ENCODE data around the gene MRPL34. TPM values are rescaled to one million over a fixed set of nuclear protein-coding genes. Genes with fewer than 3 reads are reported as not detected.

Gene MRPL34
- polyA plus RNA-seq, 1 of the 3 experiments (the other 2 are of a cell fraction) = 72.9 TPM

DNA sequence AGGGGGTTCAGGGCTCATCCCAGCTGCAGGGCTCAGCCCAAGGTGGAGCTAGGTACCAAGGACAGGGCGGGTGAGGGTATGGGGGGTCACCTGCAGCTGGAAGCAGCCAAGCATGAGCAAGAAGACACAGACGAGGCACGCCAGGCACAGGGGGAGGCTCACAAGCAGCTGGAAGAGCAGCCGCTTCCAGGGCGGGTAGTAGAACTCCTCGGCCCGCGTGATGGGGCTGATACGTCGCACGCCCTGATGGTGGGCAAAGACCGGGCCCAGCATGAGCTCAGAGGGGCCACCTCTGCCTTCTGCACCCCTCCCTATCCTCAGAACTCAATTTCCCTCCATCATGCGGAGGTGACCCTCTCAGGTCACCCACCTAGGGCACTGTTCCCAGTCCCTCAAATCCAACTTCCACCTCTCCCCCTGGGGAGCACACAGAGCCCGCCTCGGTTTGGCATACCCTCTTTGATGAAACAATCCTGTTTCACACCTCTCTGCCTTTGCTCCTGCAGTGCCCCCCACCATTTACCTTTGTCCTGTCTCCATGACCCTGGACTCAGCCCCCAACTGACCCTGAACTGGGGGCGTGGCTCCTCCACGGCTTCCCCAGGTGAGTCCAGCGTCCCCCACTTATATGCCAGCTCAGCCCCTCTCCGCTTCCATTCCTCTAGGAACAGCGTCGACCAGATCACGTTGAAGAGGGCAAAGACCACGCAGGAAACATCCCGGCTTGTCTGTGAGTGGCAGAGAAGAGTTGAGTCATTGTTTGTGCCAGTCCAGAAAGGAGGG lies 24.8 kb downstream of the MRPL34 start:
- no peaks in the 10 kb centered on the region for H3K9me2 ChIP-seq
- no peaks in the 10 kb centered on the region for H4K20me1 ChIP-seq (ENCODE audit: insufficient read depth)
- H3K27ac ChIP-seq (ENCODE audit: low read depth in 2 of 2, low read length in 1 of 2) = no peak overlapping the region
- peaks cover 0 to 9% of the 10 kb centered on the region in 2 experiments for H3K36me3 ChIP-seq (replicated peaks in 1 of 2; ENCODE audit: control insufficient read depth in 1 of 2, insufficient read depth in 2 of 2, low read length in 1 of 2)
- no peaks in the 10 kb centered on the region for H3K9me3 ChIP-seq
- no peak overlapping the region for H3K9ac ChIP-seq
- TF ChIP-seq EP300 (IDR thresholded peaks at IDR 0.05; ENCODE audit: borderline replicate concordance in 1 of 2, low read depth in 1 of 2, low read length in 1 of 2) = no peak
- TF ChIP-seq GABPA (IDR thresholded peaks at IDR 0.05; ENCODE audit: low read depth) = no peak
- TF ChIP-seq, protein P1, sequence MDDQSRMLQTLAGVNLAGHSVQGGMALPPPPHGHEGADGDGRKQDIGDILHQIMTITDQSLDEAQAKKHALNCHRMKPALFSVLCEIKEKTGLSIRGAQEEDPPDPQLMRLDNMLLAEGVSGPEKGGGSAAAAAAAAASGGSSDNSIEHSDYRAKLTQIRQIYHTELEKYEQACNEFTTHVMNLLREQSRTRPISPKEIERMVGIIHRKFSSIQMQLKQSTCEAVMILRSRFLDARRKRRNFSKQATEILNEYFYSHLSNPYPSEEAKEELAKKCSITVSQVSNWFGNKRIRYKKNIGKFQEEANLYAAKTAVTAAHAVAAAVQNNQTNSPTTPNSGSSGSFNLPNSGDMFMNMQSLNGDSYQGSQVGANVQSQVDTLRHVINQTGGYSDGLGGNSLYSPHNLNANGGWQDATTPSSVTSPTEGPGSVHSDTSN (IDR thresholded peaks at IDR 0.05) = no peak
- TF ChIP-seq YY1 (IDR thresholded peaks at IDR 0.05; ENCODE audit: low read depth) = no peak
- TF ChIP-seq ELF1 (IDR thresholded peaks at IDR 0.05) = no peak
- no peak for TF ChIP-seq JUND (IDR thresholded peaks at IDR 0.05)
- no peak for TF ChIP-seq TCF12 (IDR thresholded peaks at IDR 0.05)
- no peak for TF ChIP-seq FOXJ3 (CRISPR knock-in tag; IDR thresholded peaks at IDR 0.05)
- TF ChIP-seq, protein P2, sequence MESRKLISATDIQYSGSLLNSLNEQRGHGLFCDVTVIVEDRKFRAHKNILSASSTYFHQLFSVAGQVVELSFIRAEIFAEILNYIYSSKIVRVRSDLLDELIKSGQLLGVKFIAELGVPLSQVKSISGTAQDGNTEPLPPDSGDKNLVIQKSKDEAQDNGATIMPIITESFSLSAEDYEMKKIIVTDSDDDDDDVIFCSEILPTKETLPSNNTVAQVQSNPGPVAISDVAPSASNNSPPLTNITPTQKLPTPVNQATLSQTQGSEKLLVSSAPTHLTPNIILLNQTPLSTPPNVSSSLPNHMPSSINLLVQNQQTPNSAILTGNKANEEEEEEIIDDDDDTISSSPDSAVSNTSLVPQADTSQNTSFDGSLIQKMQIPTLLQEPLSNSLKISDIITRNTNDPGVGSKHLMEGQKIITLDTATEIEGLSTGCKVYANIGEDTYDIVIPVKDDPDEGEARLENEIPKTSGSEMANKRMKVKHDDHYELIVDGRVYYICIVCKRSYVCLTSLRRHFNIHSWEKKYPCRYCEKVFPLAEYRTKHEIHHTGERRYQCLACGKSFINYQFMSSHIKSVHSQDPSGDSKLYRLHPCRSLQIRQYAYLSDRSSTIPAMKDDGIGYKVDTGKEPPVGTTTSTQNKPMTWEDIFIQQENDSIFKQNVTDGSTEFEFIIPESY (IDR thresholded peaks at IDR 0.05; ENCODE audit: borderline replicate concordance, low read depth) = no peak
- TF ChIP-seq MXI1 (IDR thresholded peaks at IDR 0.05; ENCODE audit: low read depth, low read length) = no peak
- no peak for TF ChIP-seq TEAD4 (IDR thresholded peaks at IDR 0.05; ENCODE audit: borderline replicate concordance, insufficient read depth)
- TF ChIP-seq SMC3 (IDR thresholded peaks at IDR 0.05; ENCODE audit: low read depth, low read length) = no peak
- H3K27me3 ChIP-seq (ENCODE audit: insufficient read depth) = no peaks in the 10 kb centered on the region
- DNase-seq = no peak
- ChIA-PET POLR2A (interaction anchor here (0.8 to 1.3 kb wide), 2 partner anchors 18 to 21 kb away, joined by 3 to 4 read pairs; partner anchors contain the start of gene DDA1), CTCF (interaction anchor here (1.2 kb wide), 1 partner anchor 55 kb away, joined by 5 read pairs; no protein-coding TSS in a partner anchor)
- no peaks in the 10 kb centered on the region for H3K79me2 ChIP-seq (ENCODE audit: insufficient read depth)
- H3K4me1 ChIP-seq (ENCODE audit: control insufficient read depth in 1 of 2, insufficient read depth in 2 of 2, low read depth in 1 of 2, low read length in 1 of 2) = peaks cover 0 to 16% of the 10 kb centered on the region in 2 experiments; a peak in 1 of 4 replicates
- no peak overlapping the region for H3K4me2 ChIP-seq
- no peak overlapping the region for H2AFZ ChIP-seq (ENCODE audit: low read depth)
- H3F3A ChIP-seq (replicated peaks; ENCODE audit: insufficient read depth) = peaks cover 2% of the 10 kb centered on the region
- H3K4me3 ChIP-seq (ENCODE audit: low read depth in 2 of 2, low read length in 1 of 2) = no peak overlapping the region
- WGBS (ENCODE audit: low lambda C conversion rate) = 88% methylated on average over 18 of the region's 24 CpGs

DNA sequence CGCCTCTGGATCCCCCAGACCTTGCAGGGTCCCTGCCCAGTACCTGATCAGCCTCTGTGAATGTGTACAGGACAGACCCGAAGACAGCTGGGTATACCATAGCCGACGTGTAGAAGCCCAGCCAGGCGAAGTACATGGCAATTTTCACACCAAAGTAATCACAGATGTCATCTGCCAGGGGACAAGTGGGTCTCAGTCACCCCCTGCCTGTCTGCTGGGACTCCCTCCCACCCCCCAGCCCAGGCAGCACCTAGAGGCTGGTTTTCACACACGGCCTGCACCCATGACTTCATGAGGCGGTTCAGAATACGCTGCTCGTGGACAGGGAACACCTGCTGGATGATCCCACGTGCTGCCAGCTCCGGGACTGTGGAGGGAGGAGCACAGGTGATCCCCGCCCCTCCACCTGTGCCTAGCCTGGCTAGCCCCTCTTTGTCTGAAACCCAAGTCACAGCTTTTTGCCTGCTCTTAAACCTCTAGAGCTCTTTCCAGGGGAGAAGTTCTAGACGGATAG lies 25.4 kb downstream of the MRPL34 start:
- Histone ChIP-seq H3K27ac (ENCODE audit: low read depth in 2 of 2, low read length in 1 of 2) (no peak overlapping the region), H3K36me3 (replicated peaks in 1 of 2; ENCODE audit: control insufficient read depth in 1 of 2, insufficient read depth in 2 of 2, low read length in 1 of 2) (peaks cover 0 to 9% of the 10 kb centered on the region in 2 experiments), H3K79me2 (ENCODE audit: insufficient read depth) (no peaks in the 10 kb centered on the region), H3K9me3 (no peaks in the 10 kb centered on the region), H3K27me3 (ENCODE audit: insufficient read depth) (no peaks in the 10 kb centered on the region), H3K9ac (no peak overlapping the region), H4K20me1 (ENCODE audit: insufficient read depth) (no peaks in the 10 kb centered on the region), H3K4me3 (ENCODE audit: low read depth in 2 of 2, low read length in 1 of 2) (no peak overlapping the region), H3F3A (replicated peaks; ENCODE audit: insufficient read depth) (peaks cover 2% of the 10 kb centered on the region), H3K4me1 (ENCODE audit: control insufficient read depth in 1 of 2, insufficient read depth in 2 of 2, low read depth in 1 of 2, low read length in 1 of 2) (peaks cover 0 to 16% of the 10 kb centered on the region in 2 experiments; a peak in 1 of 4 replicates), H2AFZ (ENCODE audit: low read depth) (no peak overlapping the region), H3K9me2 (no peaks in the 10 kb centered on the region), H3K4me2 (no peak overlapping the region)
- WGBS (ENCODE audit: low lambda C conversion rate) = 85% methylated on average over 7 of the region's 13 CpGs
- ChIA-PET POLR2A (interaction anchor here (0.8 kb wide), 1 partner anchor 22 kb away, joined by 3 read pairs; the partner anchor contains the start of gene DDA1), CTCF (interaction anchor here (1.2 kb wide), 1 partner anchor 55 kb away, joined by 5 read pairs; no protein-coding TSS in a partner anchor)
- TF ChIP-seq SMC3 (IDR thresholded peaks at IDR 0.05; ENCODE audit: low read depth, low read length) (no peak), ELF1 (IDR thresholded peaks at IDR 0.05) (no peak), TCF12 (IDR thresholded peaks at IDR 0.05) (no peak), YY1 (IDR thresholded peaks at IDR 0.05; ENCODE audit: low read depth) (no peak), GATA2 (CRISPR knock-in tag; IDR thresholded peaks at IDR 0.05) (no peak), FOSL2 (IDR thresholded peaks at IDR 0.05; ENCODE audit: borderline replicate concordance, low read depth) (no peak), JUND (IDR thresholded peaks at IDR 0.05) (no peak), RCOR1 (IDR thresholded peaks at IDR 0.05; ENCODE audit: low read length) (no peak), FOXJ3 (CRISPR knock-in tag; IDR thresholded peaks at IDR 0.05) (no peak), EZH2phosphoT487 (IDR thresholded peaks at IDR 0.05; ENCODE audit: borderline replicate concordance, low read depth) (no peak)
- TF ChIP-seq, protein P3, sequence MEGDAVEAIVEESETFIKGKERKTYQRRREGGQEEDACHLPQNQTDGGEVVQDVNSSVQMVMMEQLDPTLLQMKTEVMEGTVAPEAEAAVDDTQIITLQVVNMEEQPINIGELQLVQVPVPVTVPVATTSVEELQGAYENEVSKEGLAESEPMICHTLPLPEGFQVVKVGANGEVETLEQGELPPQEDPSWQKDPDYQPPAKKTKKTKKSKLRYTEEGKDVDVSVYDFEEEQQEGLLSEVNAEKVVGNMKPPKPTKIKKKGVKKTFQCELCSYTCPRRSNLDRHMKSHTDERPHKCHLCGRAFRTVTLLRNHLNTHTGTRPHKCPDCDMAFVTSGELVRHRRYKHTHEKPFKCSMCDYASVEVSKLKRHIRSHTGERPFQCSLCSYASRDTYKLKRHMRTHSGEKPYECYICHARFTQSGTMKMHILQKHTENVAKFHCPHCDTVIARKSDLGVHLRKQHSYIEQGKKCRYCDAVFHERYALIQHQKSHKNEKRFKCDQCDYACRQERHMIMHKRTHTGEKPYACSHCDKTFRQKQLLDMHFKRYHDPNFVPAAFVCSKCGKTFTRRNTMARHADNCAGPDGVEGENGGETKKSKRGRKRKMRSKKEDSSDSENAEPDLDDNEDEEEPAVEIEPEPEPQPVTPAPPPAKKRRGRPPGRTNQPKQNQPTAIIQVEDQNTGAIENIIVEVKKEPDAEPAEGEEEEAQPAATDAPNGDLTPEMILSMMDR (IDR thresholded peaks at IDR 0.05) = no peak
- TF ChIP-seq, protein P4, sequence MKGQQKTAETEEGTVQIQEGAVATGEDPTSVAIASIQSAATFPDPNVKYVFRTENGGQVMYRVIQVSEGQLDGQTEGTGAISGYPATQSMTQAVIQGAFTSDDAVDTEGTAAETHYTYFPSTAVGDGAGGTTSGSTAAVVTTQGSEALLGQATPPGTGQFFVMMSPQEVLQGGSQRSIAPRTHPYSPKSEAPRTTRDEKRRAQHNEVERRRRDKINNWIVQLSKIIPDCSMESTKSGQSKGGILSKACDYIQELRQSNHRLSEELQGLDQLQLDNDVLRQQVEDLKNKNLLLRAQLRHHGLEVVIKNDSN (IDR thresholded peaks at IDR 0.05; ENCODE audit: borderline replicate concordance, low read depth) = no peak
- TF ChIP-seq, protein P5, sequence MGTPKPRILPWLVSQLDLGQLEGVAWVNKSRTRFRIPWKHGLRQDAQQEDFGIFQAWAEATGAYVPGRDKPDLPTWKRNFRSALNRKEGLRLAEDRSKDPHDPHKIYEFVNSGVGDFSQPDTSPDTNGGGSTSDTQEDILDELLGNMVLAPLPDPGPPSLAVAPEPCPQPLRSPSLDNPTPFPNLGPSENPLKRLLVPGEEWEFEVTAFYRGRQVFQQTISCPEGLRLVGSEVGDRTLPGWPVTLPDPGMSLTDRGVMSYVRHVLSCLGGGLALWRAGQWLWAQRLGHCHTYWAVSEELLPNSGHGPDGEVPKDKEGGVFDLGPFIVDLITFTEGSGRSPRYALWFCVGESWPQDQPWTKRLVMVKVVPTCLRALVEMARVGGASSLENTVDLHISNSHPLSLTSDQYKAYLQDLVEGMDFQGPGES (IDR thresholded peaks at IDR 0.05; ENCODE audit: low read depth, low read length) = no peak
- no peak for DNase-seq

Data from SK-N-SH (cell line).